ENCODE results near the gene EIF3I.

Gene EIF3I

DNA sequence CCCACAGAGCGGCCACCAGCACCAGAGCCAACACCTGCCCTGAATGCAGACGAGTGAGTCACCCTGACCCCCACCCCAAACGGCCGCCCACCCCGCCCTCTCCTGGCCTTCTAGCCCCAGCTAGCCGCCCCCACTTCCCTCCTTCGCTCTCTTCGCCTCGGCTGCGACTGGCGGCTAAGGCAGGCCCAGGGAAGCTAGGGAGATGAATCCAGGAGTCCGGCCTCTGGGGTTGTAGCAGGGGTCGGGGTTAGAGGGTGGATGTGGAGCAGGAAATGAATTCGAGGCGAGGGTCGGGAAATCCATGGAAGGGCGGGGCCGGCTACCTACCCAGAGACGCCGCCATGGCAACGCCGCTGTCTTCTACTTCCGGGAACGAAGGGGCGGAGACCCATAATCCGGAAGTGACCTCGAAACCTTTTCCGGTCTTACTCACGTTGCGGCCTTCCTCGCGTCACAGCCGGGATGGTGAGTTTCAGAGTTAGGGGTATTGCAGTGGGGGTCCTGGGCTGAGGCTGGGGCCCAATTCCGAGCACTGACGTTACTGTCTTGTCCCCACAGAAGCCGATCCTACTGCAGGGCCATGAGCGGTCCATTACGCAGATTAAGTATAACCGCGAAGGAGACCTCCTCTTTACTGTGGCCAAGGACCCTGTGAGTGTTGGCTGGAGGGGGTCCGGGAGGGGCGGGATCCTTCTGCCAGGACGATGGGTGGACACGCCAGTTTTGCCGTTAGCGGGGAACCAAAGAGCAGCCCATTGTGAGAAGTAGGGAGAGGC is at the start of gene EIF3I, which contains the start of gene TMEM234:
EIF3I (plus strand) TSS at position 428 of the 776 bp plus-strand sequence; CDS start at position 463, 35 bp downstream.
TMEM234 (minus strand) TSS at position 374 of the 776 bp plus-strand sequence; CDS start at position 343, 31 bp downstream.
- peak within 1 kb of the TSS; percentile 95 for H3K27ac Mint-ChIP-seq
- peaks cover 24% of the 10 kb centered on the region for H3K4me1 Mint-ChIP-seq (ENCODE audit: low read depth)
- no peaks in the 10 kb centered on the region for H3K27me3 Mint-ChIP-seq (ENCODE audit: low read depth)
- no peaks in the 10 kb centered on the region for H3K9me3 Mint-ChIP-seq
- H3K4me3 Mint-ChIP-seq, result peak within 1 kb of the TSS; percentile 95
- peaks cover 18% of the 10 kb centered on the region for H3K36me3 Mint-ChIP-seq (ENCODE audit: low read depth)

GRCh38 chr1:32172621-32173245 is 49.5 kb upstream of the EIF3I start:
- H3K27ac Mint-ChIP-seq, result peak overlapping the region; percentile 14
- H3K4me3 Mint-ChIP-seq, result no peak overlapping the region
- H3K27me3 Mint-ChIP-seq (ENCODE audit: low read depth), result no peaks in the 10 kb centered on the region
- H3K9me3 Mint-ChIP-seq, result no peaks in the 10 kb centered on the region
- peaks cover 12% of the 10 kb centered on the region for H3K4me1 Mint-ChIP-seq (ENCODE audit: low read depth)
- H3K36me3 Mint-ChIP-seq (ENCODE audit: low read depth), result peaks cover 37% of the 10 kb centered on the region

GRCh38 chr1:32178380-32179192 is 43.6 kb upstream of the EIF3I start:
- H3K36me3 Mint-ChIP-seq (ENCODE audit: low read depth), result peaks cover 30% of the 10 kb centered on the region
- H3K27me3 Mint-ChIP-seq (ENCODE audit: low read depth), result no peaks in the 10 kb centered on the region
- peaks cover 19% of the 10 kb centered on the region for H3K4me1 Mint-ChIP-seq (ENCODE audit: low read depth)
- H3K4me3 Mint-ChIP-seq, result peak overlapping the region; percentile 92
- peak overlapping the region; percentile 97 for H3K27ac Mint-ChIP-seq
- no peaks in the 10 kb centered on the region for H3K9me3 Mint-ChIP-seq

DNA sequence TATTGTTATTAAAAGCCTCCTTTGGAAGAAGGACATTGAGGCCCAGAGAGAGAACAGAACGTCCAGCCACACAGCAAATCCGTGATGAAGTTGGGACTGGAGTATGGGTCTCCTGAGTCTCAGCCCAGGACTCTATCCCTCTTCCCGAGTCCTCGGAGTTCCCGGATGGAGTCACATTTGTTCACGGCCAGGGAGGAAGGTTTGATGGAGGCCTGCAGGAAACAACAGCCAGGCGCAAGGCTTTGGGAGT is 43.1 kb upstream of the EIF3I start:
- peak overlapping the region; percentile 97 for H3K27ac Mint-ChIP-seq
- H3K9me3 Mint-ChIP-seq, result no peaks in the 10 kb centered on the region
- H3K27me3 Mint-ChIP-seq (ENCODE audit: low read depth), result no peaks in the 10 kb centered on the region
- peaks cover 23% of the 10 kb centered on the region for H3K4me1 Mint-ChIP-seq (ENCODE audit: low read depth)
- peak overlapping the region; percentile 92 for H3K4me3 Mint-ChIP-seq
- H3K36me3 Mint-ChIP-seq (ENCODE audit: low read depth), result peaks cover 33% of the 10 kb centered on the region

DNA sequence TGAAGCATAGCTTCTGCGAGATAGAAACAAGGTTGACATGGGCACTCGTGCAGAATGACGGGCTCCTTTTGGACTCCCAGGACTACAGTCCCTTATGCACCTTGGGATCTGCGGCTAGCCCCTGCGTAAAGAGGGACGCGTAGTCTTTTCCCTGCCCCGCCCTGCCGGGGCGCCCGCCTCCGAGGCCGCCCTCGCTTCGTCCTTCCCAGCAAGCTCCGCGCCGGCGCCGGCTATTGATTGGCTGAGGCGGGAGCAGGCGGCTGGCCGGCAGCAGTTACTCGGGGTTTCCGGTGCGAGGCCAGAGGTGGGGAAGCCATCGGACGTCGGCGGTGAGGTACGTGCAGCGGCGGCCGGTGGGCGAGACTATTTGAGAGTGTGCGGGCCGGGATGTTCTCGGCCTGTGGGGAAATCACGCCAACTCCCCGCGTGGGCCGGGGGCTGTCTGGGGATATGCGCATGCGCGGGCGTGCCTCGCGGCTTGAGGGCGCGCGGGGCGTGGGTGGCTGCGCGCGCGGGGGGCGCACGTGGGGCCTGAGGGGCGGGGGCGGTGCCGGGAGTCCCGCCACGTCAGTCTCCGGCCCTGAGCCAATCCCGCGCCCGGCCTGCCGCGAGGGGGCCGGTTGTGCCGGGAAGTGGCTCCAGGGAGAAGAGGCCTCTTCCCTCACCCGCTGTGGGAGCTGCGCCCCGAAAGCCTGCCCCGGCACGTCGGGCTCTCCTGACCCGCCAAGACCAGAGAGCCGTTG is 42.6 kb upstream of the EIF3I start, which contains the start of gene TXLNA:
TXLNA (plus strand) TSS at position 233 of the 743 bp plus-strand sequence. CDS start 671 bp downstream, outside the sequence.
- Mint-ChIP-seq H3K4me3 (peak within 1 kb of the TSS; percentile 92), H3K9me3 (no peaks in the 10 kb centered on the region), H3K36me3 (ENCODE audit: low read depth) (peaks cover 32% of the 10 kb centered on the region), H3K27ac (peak within 1 kb of the TSS; percentile 97), H3K4me1 (ENCODE audit: low read depth) (peaks cover 27% of the 10 kb centered on the region), H3K27me3 (ENCODE audit: low read depth) (no peaks in the 10 kb centered on the region)

DNA sequence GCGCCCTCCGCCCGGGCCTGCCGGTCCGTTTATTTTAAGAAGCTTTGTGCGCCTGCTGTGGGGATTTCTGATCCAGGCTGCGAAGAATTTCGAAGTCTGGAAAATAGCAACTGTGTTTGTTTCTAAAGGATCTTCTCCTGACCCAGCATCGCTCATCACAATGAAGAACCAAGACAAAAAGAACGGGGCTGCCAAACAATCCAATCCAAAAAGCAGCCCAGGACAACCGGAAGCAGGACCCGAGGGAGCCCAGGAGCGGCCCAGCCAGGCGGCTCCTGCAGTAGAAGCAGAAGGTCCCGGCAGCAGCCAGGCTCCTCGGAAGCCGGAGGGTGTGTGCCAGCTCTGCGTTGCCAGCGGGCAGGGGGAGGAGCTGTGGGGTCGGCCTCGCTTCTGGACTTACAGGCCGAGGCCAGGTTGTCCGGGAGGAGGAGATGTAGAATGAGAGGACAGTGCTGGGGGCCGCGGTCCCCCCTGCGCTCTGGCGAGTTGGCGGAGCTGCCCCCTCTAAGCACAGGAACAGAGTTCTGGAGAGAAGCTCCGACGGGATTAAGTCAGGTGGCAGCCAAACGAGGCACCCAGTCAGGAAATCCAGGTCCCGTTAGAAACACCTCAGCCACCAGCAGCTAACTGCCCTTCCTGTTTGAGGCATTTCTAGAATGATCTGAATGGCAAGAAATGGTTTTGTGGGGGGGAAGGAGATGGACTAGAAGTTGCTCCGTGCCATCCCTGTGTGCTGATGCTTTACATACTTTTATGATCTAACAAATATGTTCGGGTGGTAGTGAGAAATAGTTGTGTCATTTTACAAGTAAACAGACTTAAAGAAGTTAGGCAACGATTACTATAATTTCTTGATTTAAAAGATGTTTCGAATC is 41.8 kb upstream of the EIF3I start:
- Mint-ChIP-seq H3K4me3 (peak overlapping the region; percentile 88), H3K36me3 (ENCODE audit: low read depth) (peaks cover 37% of the 10 kb centered on the region), H3K9me3 (no peaks in the 10 kb centered on the region), H3K4me1 (ENCODE audit: low read depth) (peaks cover 32% of the 10 kb centered on the region), H3K27ac (peak overlapping the region; percentile 82), H3K27me3 (ENCODE audit: low read depth) (no peaks in the 10 kb centered on the region)

- peaks cover 34% of the 10 kb centered on the region for H3K4me1 Mint-ChIP-seq (ENCODE audit: low read depth)
- no peaks in the 10 kb centered on the region for H3K27me3 Mint-ChIP-seq (ENCODE audit: low read depth)
- peak overlapping the region; percentile 82 for H3K27ac Mint-ChIP-seq
- peaks cover 39% of the 10 kb centered on the region for H3K36me3 Mint-ChIP-seq (ENCODE audit: low read depth)
- H3K9me3 Mint-ChIP-seq, result no peaks in the 10 kb centered on the region
- peak overlapping the region; percentile 88 for H3K4me3 Mint-ChIP-seq
These were observed 41.1 kb upstream of the EIF3I start for GRCh38 chr1:32181065-32181464.

GRCh38 chr1:32181563-32181962 is 40.6 kb upstream of the EIF3I start:
- Mint-ChIP-seq H3K36me3 (ENCODE audit: low read depth) (peaks cover 44% of the 10 kb centered on the region), H3K4me3 (peak overlapping the region; percentile 88), H3K9me3 (no peaks in the 10 kb centered on the region), H3K4me1 (ENCODE audit: low read depth) (peaks cover 39% of the 10 kb centered on the region), H3K27me3 (ENCODE audit: low read depth) (no peaks in the 10 kb centered on the region), H3K27ac (peak overlapping the region; percentile 82)

- Mint-ChIP-seq H3K9me3 (no peaks in the 10 kb centered on the region), H3K4me3 (peak overlapping the region; percentile 56), H3K27ac (peak overlapping the region; percentile 35), H3K4me1 (ENCODE audit: low read depth) (peaks cover 41% of the 10 kb centered on the region), H3K36me3 (ENCODE audit: low read depth) (peaks cover 45% of the 10 kb centered on the region), H3K27me3 (ENCODE audit: low read depth) (no peaks in the 10 kb centered on the region)
These were observed 40.1 kb upstream of the EIF3I start for GRCh38 chr1:32182060-32182459.

GRCh38 chr1:32184650-32185049 is 37.6 kb upstream of the EIF3I start:
- H3K27ac Mint-ChIP-seq, result peak overlapping the region; percentile 13
- peaks cover 58% of the 10 kb centered on the region for H3K36me3 Mint-ChIP-seq (ENCODE audit: low read depth)
- no peaks in the 10 kb centered on the region for H3K27me3 Mint-ChIP-seq (ENCODE audit: low read depth)
- H3K9me3 Mint-ChIP-seq, result no peaks in the 10 kb centered on the region
- peak overlapping the region; percentile 47 for H3K4me3 Mint-ChIP-seq
- H3K4me1 Mint-ChIP-seq (ENCODE audit: low read depth), result peaks cover 44% of the 10 kb centered on the region

DNA sequence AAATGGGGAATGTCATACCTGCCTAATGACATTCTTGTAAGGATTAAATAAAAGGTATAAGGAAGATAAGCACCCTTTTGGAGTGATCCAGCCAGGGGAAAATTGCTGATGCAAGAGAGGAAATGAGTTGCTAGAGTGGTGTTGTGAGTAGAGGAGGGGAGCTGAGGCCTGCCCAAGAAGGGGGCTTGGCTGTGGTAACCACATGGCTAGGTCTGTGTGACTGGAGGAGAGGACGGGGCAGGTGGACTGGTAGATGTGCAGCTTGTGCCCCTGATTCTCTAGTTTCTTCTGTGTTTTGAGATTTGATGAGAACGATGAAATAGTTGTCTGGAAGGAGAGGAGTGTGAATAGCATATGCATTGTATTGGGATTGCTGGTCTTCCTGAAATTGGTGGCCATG is 36.1 kb upstream of the EIF3I start:
- Mint-ChIP-seq H3K27me3 (ENCODE audit: low read depth) (no peaks in the 10 kb centered on the region), H3K27ac (peak overlapping the region; percentile 83), H3K4me3 (peak overlapping the region; percentile 47), H3K4me1 (ENCODE audit: low read depth) (peaks cover 39% of the 10 kb centered on the region), H3K36me3 (ENCODE audit: low read depth) (peaks cover 55% of the 10 kb centered on the region), H3K9me3 (no peaks in the 10 kb centered on the region)

- Mint-ChIP-seq H3K27ac (peak overlapping the region; percentile 83), H3K27me3 (ENCODE audit: low read depth) (no peaks in the 10 kb centered on the region), H3K4me3 (peak overlapping the region; percentile 47), H3K4me1 (ENCODE audit: low read depth) (peaks cover 35% of the 10 kb centered on the region), H3K36me3 (ENCODE audit: low read depth) (peaks cover 52% of the 10 kb centered on the region), H3K9me3 (no peaks in the 10 kb centered on the region)
These were observed 35.7 kb upstream of the EIF3I start for GRCh38 chr1:32186491-32186890.

GRCh38 chr1:32187850-32188249 is 34.4 kb upstream of the EIF3I start:
- H3K27me3 Mint-ChIP-seq (ENCODE audit: low read depth), result no peaks in the 10 kb centered on the region
- peaks cover 31% of the 10 kb centered on the region for H3K4me1 Mint-ChIP-seq (ENCODE audit: low read depth)
- no peak overlapping the region for H3K27ac Mint-ChIP-seq
- peaks cover 57% of the 10 kb centered on the region for H3K36me3 Mint-ChIP-seq (ENCODE audit: low read depth)
- no peak overlapping the region for H3K4me3 Mint-ChIP-seq
- no peaks in the 10 kb centered on the region for H3K9me3 Mint-ChIP-seq
